HEK293T (cell line): ENCODE data around the gene HIVEP3.

Experiments
- FOXM1 ChIP-seq: fragments of 450-650 bp; IDR thresholded peaks from 2 replicates; pipeline ENCODE4 v1.6.1; 2017; ENCODE audit warnings: mild to moderate bottlenecking, borderline replicate concordance
- HDGF ChIP-seq: fragments of 450-650 bp; IDR thresholded peaks from 2 replicates; pipeline ENCODE4 v1.6.1; 2017; ENCODE audit warnings: antibody characterized with exemption, borderline replicate concordance
- PKNOX1 ChIP-seq: fragments of 450-650 bp; IDR thresholded peaks from 2 replicates; pipeline ENCODE4 v1.6.1; 2016

GRCh38 chr1:41876576-41877445 lies 41.9 kb downstream of the HIVEP3 start:
- TF ChIP-seq PKNOX1 (peak; percentile 21; the same call in 1 of the 2 replicates), FOXM1 (no peak), HDGF (no peak)
